K562 (cell line): ENCODE data around the gene RPTOR. TPM values are rescaled to one million over a fixed set of nuclear protein-coding genes. Genes with fewer than 3 reads are reported as not detected.

Experiments used
- CHD7 ChIP-seq: fragments of 200-600 bp; sonication (generic); IDR thresholded peaks from one replicate; pipeline ENCODE4 v1.6.1; 2012; ENCODE audit warnings: mild to moderate bottlenecking, low read depth, low read length, inconsistent platforms
- MECOM ChIP-seq: fragments of 250-450 bp; sonication (Bioruptor Pico); IDR thresholded peaks from 2 replicates; pipeline ENCODE4 v1.8.0; 2022; ENCODE audit warnings: inconsistent platforms
- SRSF9 ChIP-seq: fragments of 200-400 bp; formaldehyde crosslinking; IDR thresholded peaks from 2 replicates; pipeline ENCODE4 v1.6.1; 2017; ENCODE audit warnings: low read depth, low read length, borderline replicate concordance
- TAL1 ChIP-seq: fragments of 450-650 bp; IDR thresholded peaks from 2 replicates; pipeline ENCODE4 v1.6.1; 2016; ENCODE audit warnings: mild to moderate bottlenecking
- TSHZ1 ChIP-seq: fragments of 250-450 bp; sonication (Bioruptor Pico); IDR thresholded peaks from 2 replicates; pipeline ENCODE4 v1.4.0; 2020; ENCODE audit warnings: mild to moderate bottlenecking, moderate library complexity
- polyA plus RNA-seq, 8 experiments: library from polyadenylated mRNA; depleted of rRNA in 4 of 8; stranded (reverse) in 5 of 8; unstranded in 3 of 8; fragments of >200 nt; fragmentation: Nextera tagmentation in 2 of 8; fragmentation: Illumina TruSeq in 1 of 8; extraction: Ambion mirVana in 2 of 8; extraction: Trizol in 1 of 8; gene quantifications; 2 replicates each; pipeline versions ENCODE4 v1.2.1 to v1.2.3, GENCODE V29; 2011 to 2014; ENCODE audit warnings: inconsistent platforms in 1 of 8, missing spikeins in 1 of 8
- total RNA-seq, 7 experiments: library from RNA; depleted of rRNA in 6 of 7; stranded (reverse); fragments of >200 nt in 6 of 7; fragmentation: Illumina TruSeq in 2 of 7; extraction: Trizol in 2 of 7; gene quantifications; 2 replicates each; pipeline versions ENCODE4 v1.2.1 to v1.2.3, GENCODE V29; 2011 to 2021; ENCODE audit warnings: low replicate concordance in 1 of 7
- TF ChIP-seq, protein P1 (sequence below): sonication (generic); formaldehyde crosslinking; IDR thresholded peaks from 2 replicates; pipeline ENCODE4 v1.5.0; 2020; ENCODE audit warnings: missing genetic modification reagents

RPTOR gene
- total and polyA plus RNA-seq, 9 of the 15 experiments (the other 6 are each of a cell fraction or from before 2014, with no cell fraction given): 0.24 to 54.1 (median 10.2) TPM

- TF ChIP-seq CHD7 (no peak), TAL1 (no peak), SRSF9 (no peak), MECOM (no peak), TSHZ1 (CRISPR knock-in tag) (no peak)
- TF ChIP-seq, protein P1, sequence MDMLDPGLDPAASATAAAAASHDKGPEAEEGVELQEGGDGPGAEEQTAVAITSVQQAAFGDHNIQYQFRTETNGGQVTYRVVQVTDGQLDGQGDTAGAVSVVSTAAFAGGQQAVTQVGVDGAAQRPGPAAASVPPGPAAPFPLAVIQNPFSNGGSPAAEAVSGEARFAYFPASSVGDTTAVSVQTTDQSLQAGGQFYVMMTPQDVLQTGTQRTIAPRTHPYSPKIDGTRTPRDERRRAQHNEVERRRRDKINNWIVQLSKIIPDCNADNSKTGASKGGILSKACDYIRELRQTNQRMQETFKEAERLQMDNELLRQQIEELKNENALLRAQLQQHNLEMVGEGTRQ (CRISPR knock-in tag): no peak
Observed at GRCh38 chr17:80624864-80625263, 80.2 kb downstream of the RPTOR start (continued).
